IMR-90 (cell line): ENCODE measurements around the gene CASP8. TPM values are rescaled to one million over a fixed set of nuclear protein-coding genes. Genes with fewer than 3 reads are reported as not detected.

Source experiments
- ATAC-seq: fragments of 200-7000 bp; cut with Tn5 transposase; 2 replicates; pipeline ENCODE4 v1.9.1; 2020; ENCODE audit warnings: low read depth, mild to moderate bottlenecking, moderate library complexity
- BruUV-seq: library from RNA; stranded (reverse); fragments of 400-500 nt; replicated peaks from 2 replicates; lab custom pipeline; 2021; lab: Mats Ljungman, UMichigan
- CTCF ChIA-PET: fragments of 300-600 bp; formaldehyde crosslinking; extraction: SDS; loops from one replicate; lab custom pipeline; 2021; ENCODE audit warnings: antibody characterized with exemption; lab: Yijun Ruan, JAX
- POLR2A ChIA-PET: fragments of 300-600 bp; sonication (Branson Sonifier 250); formaldehyde crosslinking; loops from one replicate; lab custom pipeline; 2022; ENCODE audit warnings: antibody characterized with exemption; ENCODE audit not compliant: unreplicated experiment; lab: Charles Lee
- DNase-seq: peaks from one replicate; pipeline ENCODE4 v3.0.0; 2013
- H2AFZ ChIP-seq: replicated peaks from 2 replicates; pipeline ENCODE3; 2013; ENCODE audit warnings: low read length, mild to moderate bottlenecking; ENCODE audit not compliant: poor library complexity
- H2AK5ac ChIP-seq: 2 replicates; pipeline ENCODE4 v1.6.1; 2013; ENCODE audit warnings: low read depth, low read length, inconsistent platforms
- H2AK9ac ChIP-seq: replicated peaks from 2 replicates; pipeline ENCODE3; 2013; ENCODE audit warnings: mild to moderate bottlenecking, low read depth, low read length, moderate library complexity; ENCODE audit not compliant: poor library complexity
- H2BK120ac ChIP-seq: 2 replicates; pipeline ENCODE4 v1.6.1; 2013; ENCODE audit warnings: low read depth, low read length, inconsistent platforms
- H2BK15ac ChIP-seq: 3 replicates; pipeline ENCODE4 v1.6.1; 2013; ENCODE audit warnings: low read depth, low read length, inconsistent platforms
- H2BK20ac ChIP-seq: 2 replicates; pipeline ENCODE4 v1.6.1; 2013; ENCODE audit warnings: low read depth, mild to moderate bottlenecking, inconsistent platforms, low read length, moderate library complexity
- H2BK5ac ChIP-seq: 2 replicates; pipeline ENCODE4 v1.6.1; 2013; ENCODE audit warnings: mild to moderate bottlenecking, low read depth, low read length, inconsistent platforms; ENCODE audit not compliant: poor library complexity, severe bottlenecking
- H3K14ac ChIP-seq: replicated peaks from 2 replicates; pipeline ENCODE4 v1.6.1; 2013; ENCODE audit warnings: low read depth, low read length, inconsistent platforms
- H3K18ac ChIP-seq: 2 replicates; pipeline ENCODE4 v1.6.1; 2013; ENCODE audit warnings: low read depth, low read length, control low read depth
- H3K23ac ChIP-seq: 2 replicates; pipeline ENCODE4 v1.6.1; 2013; ENCODE audit warnings: low read depth, low read length, inconsistent platforms
- H3K27ac ChIP-seq: 2 replicates; pipeline ENCODE4 v1.5.1; 2013; ENCODE audit warnings: mild to moderate bottlenecking, control low read depth, low read length; ENCODE audit not compliant: insufficient read depth
- H3K27me3 ChIP-seq: 2 replicates; pipeline ENCODE4 v1.6.1; 2013; ENCODE audit warnings: low read length; ENCODE audit not compliant: control insufficient read depth, insufficient read depth
- H3K36me3 ChIP-seq: 2 replicates; pipeline ENCODE4 v1.6.1; 2013; ENCODE audit warnings: low read length, mixed read lengths; ENCODE audit not compliant: control insufficient read depth, insufficient read depth
- H3K4ac ChIP-seq: 2 replicates; pipeline ENCODE4 v1.6.1; 2013; ENCODE audit warnings: low read depth, low read length, inconsistent platforms
- H3K4me1 ChIP-seq: 2 replicates; pipeline ENCODE4 v1.6.1; 2013; ENCODE audit warnings: low read length, mixed read lengths; ENCODE audit not compliant: control insufficient read depth, insufficient read depth
- H3K4me2 ChIP-seq: 2 replicates; pipeline ENCODE4 v1.6.1; 2013; ENCODE audit warnings: low read depth, mild to moderate bottlenecking, control low read depth, low read length, moderate library complexity
- H3K4me3 ChIP-seq: 2 replicates; pipeline ENCODE4 v1.5.1; 2013; ENCODE audit warnings: low read depth, mild to moderate bottlenecking, control low read depth, low read length, moderate library complexity; ENCODE audit not compliant: insufficient read depth
- H3K56ac ChIP-seq: 2 replicates; pipeline ENCODE4 v1.6.1; 2013; ENCODE audit warnings: low read length, inconsistent platforms; ENCODE audit not compliant: insufficient read depth; ENCODE audit errors: extremely low read depth
- H3K79me1 ChIP-seq, 2 experiments: 2 replicates each; pipeline ENCODE4 v1.6.1; 2013; ENCODE audit warnings: low read length in 2 of 2, inconsistent platforms in 1 of 2, low read depth in 1 of 2
- H3K9ac ChIP-seq: 2 replicates; pipeline ENCODE4 v1.6.1; 2013; ENCODE audit warnings: low read depth, low read length, control low read depth
- H3K9me1 ChIP-seq: 2 replicates; pipeline ENCODE4 v1.6.1; 2013; ENCODE audit warnings: low read length, inconsistent platforms; ENCODE audit not compliant: insufficient read depth
- H3K9me3 ChIP-seq: 2 replicates; pipeline ENCODE4 v1.6.1; 2013; ENCODE audit warnings: low read length; ENCODE audit not compliant: control insufficient read depth, insufficient read depth
- H4K20me1 ChIP-seq: 2 replicates; pipeline ENCODE4 v1.6.1; 2013; ENCODE audit warnings: low read length, inconsistent platforms; ENCODE audit not compliant: insufficient read depth
- H4K5ac ChIP-seq: 2 replicates; pipeline ENCODE4 v1.6.1; 2013; ENCODE audit warnings: mild to moderate bottlenecking, low read depth, low read length, control low read depth
- H4K8ac ChIP-seq, 2 experiments: 2 replicates each; pipeline ENCODE4 v1.6.1; 2013; ENCODE audit warnings: low read depth in 2 of 2, low read length in 2 of 2, control low read depth in 1 of 2, inconsistent platforms in 1 of 2
- H4K91ac ChIP-seq: 2 replicates; pipeline ENCODE4 v1.6.1; 2013; ENCODE audit warnings: low read depth, low read length, inconsistent platforms; ENCODE audit not compliant: insufficient read depth
- MXI1 ChIP-seq: IDR thresholded peaks from 2 replicates; pipeline ENCODE4 v1.6.1; 2012; ENCODE audit warnings: low read depth, mild to moderate bottlenecking, low read length, moderate library complexity, borderline replicate concordance
- WGBS, 2 experiments: methylation state at CpG; one replicate each; pipeline versions ENCODE4 v1.1.5 to v1.1.7; 2013; ENCODE audit warnings: missing lambda C conversion rate in 2 of 2; ENCODE audit not compliant: insufficient read length in 1 of 2; ENCODE audit errors: extremely low coverage in 2 of 2; 5-methylcytosine and 5-hydroxymethylcytosine counted together
- dilution Hi-C: fragments of 300-500 bp; cut with HindIII; formaldehyde crosslinking; loops from one replicate; pipeline ENCODE4 v1.14.3; 2018; ENCODE audit warnings: low sequenced_read_pairs; ENCODE audit not compliant: unreplicated experiment
- in situ Hi-C: fragments of 300-500 bp; cut with MboI; formaldehyde crosslinking; loops from 3 replicates; pipeline ENCODE4 v1.14.3; 2019; ENCODE audit warnings: low sequenced_read_pairs, inconsistent platforms, mixed read lengths
- intact Hi-C: fragments of 100-400 bp; cut with micrococcal nuclease; formaldehyde crosslinking; loops from 2 replicates; pipeline ENCODE4 v1.10.0; 2022
- polyA plus RNA-seq, 3 experiments: library from polyadenylated mRNA; depleted of rRNA; stranded (reverse); fragments of >200 nt; gene quantifications; 2 replicates each; pipeline ENCODE4 v1.2.3, GENCODE V29; 2012; ENCODE audit warnings: low replicate concordance in 1 of 3
- total RNA-seq: library from RNA; depleted of rRNA; stranded (reverse); fragments of >200 nt; gene quantifications from 2 replicates; pipeline ENCODE4 v1.2.3, GENCODE V29; 2012

The CASP8 gene
- total and polyA plus RNA-seq, 2 of the 4 experiments (the other 2 are of a cell fraction) = 13.1 to 17.0 TPM

- no peak for ATAC-seq
- Histone ChIP-seq H3K18ac (no peak overlapping the region), H3K36me3 (no peaks in the 10 kb centered on the region), H4K20me1 (no peaks in the 10 kb centered on the region), H3K56ac (no peak overlapping the region), H3K27ac (no peak overlapping the region), H3K23ac (no peak overlapping the region), H3K14ac (no peak overlapping the region), H3K79me1 (no peaks in the 10 kb centered on the region), H2AK5ac (no peak overlapping the region), H2AK9ac (no peak overlapping the region), H3K4me3 (no peak overlapping the region), H2BK5ac (no peak overlapping the region), H4K8ac (peak overlapping the region; percentile 97 to 99; a peak in 3 of 4 replicates), H3K4me1 (peaks cover 6% of the 10 kb centered on the region; the same call in 1 of the 2 replicates), H3K9ac (no peak overlapping the region), H4K91ac (no peak overlapping the region), H4K5ac (no peak overlapping the region; the same call in 1 of the 2 replicates), H3K9me3 (no peaks in the 10 kb centered on the region), H3K27me3 (no peaks in the 10 kb centered on the region), H3K9me1 (no peaks in the 10 kb centered on the region), H2BK15ac (no peak overlapping the region), H3K4me2 (no peak overlapping the region), H2BK20ac (no peak overlapping the region), H2BK120ac (no peak overlapping the region), H3K4ac (no peak overlapping the region), H2AFZ (peak overlapping the region; percentile 86)
- intact Hi-C loops = loop anchor here (1.0 to 10.0 kb wide), 4 partner anchors 49 to 472 kb away; partner anchors contain the start of gene CASP10
- TF ChIP-seq MXI1 = no peak
- ChIA-PET POLR2A (no interaction called here), CTCF (interaction anchor here (0.5 to 1.7 kb wide), 19 partner anchors 9 to 460 kb away, joined by 3 to 8 read pairs (median 4); partner anchors contain the start of genes CASP10, STRADB and TRAK2)
- no CpG with 5 or more reads among the region's 3 CpGs for WGBS, 2 experiments
- dilution Hi-C loops = no loop called here
- in situ Hi-C loops = loop anchor here (25.0 kb wide), 1 partner anchor 380 kb away; a partner anchor contains a TSS
- no TSS peak for BruUV-seq
- no peak for DNase-seq
Observed at GRCh38 chr2:201232467-201232815, 27.9 kb upstream of the CASP8 start.
